GM21737 (cell line): Measurements from ENCODE around the gene EEF1A2.

Source experiments
- ATAC-seq: cut with Tn5 transposase; IDR thresholded peaks from one replicate; pipeline ENCODE4 v1.9.1; 2021; ENCODE audit warnings: mild to moderate bottlenecking, moderate library complexity; ENCODE audit not compliant: unreplicated experiment

Gene EEF1A2

DNA sequence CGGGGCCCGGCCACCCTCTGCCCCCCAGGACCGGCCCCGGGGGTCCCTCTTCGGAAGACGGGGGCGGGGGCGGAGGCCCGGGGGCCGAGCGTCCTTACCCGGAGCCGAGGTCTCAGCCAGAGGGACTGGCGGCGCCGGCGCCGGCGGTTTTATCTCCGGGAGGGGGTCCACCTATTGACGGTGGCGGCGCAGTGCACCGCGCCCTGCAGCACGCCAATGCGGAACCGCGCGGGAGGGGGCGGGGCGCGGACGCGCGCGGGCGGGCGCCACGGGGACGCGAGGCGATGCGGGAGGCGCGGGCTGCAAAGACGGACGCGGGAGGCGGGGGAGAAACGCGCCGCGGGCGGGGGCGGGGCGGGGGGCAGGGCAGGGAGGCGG is at the start of gene EEF1A2:
EEF1A2 (minus strand) TSS at position 124 of the 378 bp plus-strand sequence. CDS start 1,320 bp downstream, outside the sequence.
- no peak for ATAC-seq

DNA sequence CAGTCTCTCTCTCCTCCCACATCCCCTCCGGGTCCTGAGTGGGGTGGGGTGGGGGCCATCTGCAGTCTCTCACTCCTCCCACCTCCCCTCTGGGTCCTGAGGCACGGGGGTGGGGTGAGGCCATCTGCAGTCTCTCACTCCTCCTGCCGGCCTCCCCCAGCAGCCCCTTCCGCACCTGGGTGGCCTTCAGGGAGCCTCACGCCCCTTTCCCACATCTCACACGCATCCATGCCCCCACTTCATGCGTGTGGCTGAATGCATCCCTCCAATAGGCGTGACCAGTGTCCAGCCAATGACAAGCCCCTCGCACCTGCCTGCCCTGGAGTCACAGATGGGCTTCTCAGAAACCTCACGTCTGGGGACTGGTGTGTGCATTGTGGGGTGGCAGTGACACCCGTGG is 49.7 kb upstream of the EEF1A2 start:
- no peak for ATAC-seq

DNA sequence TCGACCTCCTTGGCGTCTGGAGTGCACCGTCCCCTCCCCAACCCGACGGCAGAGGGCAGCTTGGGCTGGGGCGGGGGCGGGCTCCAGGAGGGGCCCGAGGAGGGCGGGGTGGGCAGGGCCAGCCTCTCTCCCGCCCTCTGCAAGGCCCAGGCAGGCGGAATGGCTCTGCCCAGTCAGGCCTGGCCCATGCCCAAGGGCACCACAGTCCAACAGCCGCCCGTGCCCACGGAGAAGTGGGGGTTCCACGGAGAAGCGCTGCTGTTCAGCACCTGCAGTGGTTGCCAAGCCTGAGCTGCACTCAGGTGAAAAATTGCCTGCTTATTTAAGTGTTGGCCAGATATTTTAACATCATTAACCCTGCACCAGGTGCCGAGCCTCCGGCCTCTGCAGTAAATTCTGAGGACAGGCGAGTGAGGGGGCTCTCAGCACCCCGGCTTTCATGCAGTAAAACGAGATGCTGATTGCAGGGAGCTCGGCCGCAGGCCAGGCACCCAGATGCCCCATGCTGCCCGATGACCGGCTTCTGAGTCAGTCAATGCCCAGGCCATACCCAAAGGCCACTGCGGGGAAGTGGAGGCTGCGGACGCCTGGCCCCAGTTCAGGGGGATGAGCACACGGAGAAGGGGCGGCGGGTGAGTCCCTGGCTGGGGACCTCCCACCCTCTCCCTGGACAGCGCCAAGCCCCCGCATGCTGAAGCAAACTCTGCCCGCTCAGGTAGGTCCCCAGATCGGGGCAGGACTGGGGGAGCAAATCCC is 49.0 kb upstream of the EEF1A2 start, which contains the start of gene SRMS:
SRMS (minus strand) TSS at position 25 of the 756 bp plus-strand sequence. CDS start 286 bp downstream, outside the sequence.
- no peak for ATAC-seq

DNA sequence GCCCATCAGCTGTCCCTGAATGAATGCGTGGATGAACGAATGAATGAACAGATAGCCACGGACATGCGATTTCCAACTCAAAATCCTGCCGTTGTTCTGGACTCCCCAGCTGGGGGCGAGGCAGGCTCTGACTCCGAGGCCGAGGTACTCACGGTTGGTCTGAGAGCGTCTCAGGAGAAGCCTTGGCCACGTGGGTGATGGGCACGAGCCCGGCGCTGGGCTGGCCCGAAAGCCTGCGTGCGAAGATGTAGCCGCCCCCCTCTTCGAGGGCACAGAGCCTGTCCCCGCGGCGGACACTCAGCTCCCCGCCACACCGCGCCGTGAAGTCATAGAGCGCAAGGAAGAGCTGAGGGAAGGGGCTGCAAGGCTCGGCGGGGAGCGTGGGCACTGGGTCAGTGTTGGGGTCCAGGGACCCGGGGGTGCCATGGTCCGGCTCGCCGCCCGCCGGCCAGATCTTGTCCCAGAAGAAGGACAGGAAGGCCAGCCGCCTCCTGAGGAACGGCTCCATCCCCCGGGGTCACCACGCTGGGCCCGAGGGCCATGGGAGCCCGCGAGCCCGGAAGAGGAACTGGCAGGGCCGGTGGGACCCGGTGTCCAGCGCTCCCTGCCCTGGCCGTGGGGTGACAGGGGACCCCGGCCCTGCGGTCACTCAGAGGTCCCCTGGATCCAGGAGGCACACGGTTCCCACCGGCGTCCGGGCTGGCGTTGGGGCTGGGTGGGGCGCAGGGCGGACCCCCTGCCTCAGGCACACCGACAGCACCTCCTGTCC is 48.3 kb upstream of the EEF1A2 start:
- ATAC-seq = no peak

DNA sequence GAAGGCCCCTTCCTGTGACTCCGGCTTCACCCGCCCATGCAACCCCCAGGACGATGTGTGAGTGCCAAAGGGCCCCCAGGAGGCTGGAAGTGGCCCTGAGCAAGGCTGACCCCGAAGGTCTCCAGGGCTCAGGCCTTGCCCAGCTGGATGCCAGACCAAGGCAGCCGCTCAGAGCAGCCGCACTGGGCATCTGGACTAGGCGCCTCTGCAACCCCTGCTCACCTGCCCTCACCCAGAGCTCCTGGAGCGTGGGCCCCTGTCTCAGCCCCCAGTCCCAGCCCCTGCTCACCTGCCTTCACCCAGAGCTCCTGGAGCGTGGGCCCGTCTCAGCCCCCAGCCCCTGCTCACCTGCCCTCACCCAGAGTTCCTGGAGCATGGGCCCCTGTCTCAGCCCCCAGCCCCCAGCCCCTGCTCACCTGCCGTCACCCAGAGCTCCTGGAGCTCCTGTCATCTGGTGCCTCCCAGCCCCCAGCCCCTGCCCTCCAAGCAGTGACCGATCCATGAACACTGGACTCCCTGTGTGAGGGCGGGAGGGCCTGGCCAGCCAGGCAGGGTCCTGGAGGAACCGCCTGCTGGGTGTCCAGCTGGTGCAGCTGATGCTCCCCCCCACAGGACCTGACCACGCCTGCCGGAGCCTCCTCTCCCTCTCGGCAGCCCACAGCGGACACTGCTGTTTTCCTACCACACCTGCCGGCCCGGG is 47.5 kb upstream of the EEF1A2 start:
- no peak for ATAC-seq

DNA sequence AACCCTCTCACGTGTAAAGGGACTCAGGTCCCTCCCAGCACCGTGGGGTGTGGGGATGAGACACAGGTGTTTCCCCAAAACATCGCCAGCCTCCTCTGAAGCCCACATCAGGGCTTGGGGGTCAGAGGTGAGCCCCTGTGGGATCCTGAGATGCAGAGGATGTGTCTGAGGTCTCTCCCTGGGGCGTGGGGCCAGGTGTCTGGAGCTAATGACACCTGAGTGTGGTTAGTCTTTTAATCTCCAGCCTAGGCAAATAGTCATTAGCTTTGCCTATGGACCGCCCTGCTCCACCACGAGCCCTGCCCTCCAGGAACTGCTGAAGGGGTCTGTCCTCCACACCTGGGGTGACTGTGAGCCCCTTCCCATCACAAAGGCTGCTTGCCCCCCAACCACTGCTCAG is 46.9 kb upstream of the EEF1A2 start:
- ATAC-seq = no peak

DNA sequence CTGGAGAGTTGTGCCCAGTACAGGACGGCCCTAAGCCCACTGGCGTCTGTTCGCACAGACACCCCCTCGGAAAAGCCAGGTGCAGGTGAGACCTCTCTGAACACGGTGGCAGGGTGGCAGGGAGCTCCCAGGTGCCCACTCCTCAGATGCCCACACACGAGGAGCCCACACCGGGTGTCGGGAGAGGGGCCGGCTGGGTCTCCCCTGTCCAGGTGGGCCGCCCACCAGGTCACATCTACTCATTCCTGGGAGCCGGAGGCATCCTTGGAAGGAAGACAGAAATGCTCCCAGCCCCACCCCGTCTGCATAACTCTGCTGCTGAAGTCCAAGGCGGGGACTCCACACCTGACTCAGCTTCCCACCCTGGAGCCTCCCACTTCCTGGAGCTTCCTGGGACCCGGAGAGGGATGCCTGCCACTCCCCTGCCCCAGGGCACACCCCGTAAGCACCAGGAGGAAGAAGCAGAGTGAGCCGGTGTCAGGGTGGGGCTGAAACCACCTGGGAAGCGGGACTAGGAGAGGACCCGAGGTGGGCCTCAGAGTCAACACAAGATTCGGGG is 46.2 kb upstream of the EEF1A2 start:
- ATAC-seq = no peak

DNA sequence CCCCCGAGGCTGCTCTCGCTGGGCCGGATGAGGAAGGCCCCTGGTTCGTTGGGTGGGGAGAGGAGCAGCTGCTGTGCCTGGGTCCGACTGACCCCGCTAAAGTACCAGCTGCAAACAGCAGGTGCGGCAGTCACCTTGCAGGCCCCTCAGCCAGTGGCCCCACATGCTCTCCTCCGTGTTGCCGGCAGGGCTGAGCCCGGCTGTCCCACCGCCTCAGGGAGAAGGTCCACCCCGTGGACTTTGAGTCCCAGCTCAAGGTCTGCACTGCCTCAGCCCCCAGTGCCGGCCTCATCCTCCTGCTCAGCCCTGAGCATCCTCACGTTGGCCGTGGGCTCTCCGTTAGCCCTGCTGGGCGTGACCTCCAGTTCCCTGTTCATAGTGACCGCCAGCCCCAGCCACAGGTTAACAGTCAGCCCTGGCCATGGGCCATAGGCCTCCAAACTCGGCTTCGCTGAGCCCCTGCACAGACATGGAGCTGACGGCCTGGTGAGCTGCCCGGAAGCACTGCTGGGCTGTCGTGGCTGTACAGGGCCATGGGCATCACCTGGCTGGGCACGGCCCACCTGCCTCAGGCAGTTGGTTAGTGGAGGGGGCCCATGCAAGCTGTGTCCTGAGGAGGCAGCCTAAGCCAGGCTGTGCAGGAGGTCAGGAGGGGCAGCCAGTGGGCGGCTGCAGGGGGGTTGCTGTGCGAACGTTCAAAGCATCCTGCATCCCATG is 45.5 kb upstream of the EEF1A2 start:
- no peak for ATAC-seq

DNA sequence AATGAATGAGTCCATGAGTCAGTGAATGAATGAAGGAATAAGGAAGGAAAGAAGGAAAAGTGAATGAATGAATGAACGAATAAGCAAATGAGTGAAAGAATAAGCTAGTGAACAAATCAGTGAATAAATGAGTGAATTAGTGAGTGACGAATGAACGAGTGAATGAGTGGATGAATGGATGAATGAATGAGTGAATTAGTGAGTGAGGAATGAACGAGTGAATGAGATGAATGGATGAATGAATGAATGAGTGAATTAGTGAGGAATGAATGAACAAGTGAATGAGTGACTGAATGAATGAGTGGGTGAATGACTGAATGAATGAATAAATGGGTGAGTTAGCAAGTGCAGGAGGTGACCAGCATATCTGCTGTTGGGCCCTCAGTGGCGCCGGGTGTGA is 44.9 kb upstream of the EEF1A2 start:
- no peak for ATAC-seq

DNA sequence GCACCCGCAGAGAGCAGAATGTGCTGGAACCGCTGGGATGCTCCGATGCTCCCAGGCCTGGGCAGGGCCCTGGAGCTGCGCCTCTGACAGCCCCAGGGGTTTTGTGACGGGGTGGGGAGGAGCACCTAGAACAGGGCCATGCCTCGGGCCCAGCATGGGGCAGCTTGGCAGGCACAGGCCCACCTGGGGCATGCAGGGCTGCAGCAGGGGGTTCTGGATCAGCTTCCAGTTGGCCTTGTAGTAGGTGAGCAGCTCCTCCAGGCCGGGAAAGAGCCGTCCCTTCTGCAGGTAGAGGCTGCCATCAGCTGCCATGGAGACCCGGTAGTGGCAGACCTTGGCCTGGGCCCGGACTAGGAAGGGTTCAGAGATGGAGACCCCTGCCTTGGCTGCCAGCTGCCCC is 44.2 kb upstream of the EEF1A2 start:
- ATAC-seq = no peak

DNA sequence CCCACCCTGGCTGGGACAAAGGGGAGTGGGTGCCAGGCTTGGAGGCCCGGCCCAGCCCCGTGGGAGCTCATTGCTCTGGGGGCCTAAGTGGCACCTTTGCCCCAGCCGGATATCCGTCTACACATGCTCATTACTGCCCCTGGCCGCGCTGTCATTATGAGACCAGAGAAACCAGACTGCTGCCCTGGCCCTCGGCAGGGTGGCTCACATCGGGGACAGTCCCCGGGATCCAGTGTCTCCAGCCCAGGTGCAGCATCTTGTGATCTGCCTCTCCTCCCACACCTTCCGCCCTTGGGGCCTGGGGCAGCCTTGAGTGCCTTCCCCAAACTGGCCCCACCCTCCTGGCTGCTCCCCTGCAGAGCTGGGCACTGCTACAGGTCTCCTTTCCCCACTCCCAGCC is 43.8 kb upstream of the EEF1A2 start:
- ATAC-seq = no peak

DNA sequence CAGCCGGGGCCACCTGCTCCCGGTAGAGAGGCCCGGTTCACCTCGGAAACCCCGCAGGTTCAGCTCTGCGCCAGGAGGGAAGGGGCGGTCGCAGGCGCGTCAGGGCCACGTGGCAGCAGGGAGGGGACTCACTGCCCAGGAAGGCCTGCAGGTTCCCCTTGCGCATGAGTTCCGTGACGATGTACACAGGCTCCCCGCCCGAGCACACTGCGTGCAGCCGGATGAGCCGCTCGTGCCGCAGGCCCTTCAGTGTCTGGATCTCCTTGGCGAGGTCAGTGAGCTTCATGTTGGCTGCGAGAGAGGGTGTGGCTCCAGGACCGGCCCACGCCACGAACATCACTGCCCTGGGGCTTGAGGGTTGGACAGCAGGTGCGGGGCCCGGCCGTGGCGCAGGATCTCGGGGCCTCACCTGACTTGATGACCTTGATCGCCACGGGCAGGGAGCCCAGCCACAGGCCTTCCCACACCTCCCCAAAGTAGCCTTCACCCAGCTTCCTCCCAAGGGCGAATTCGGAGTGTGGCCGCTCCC is 43.2 kb upstream of the EEF1A2 start:
- no peak for ATAC-seq

DNA sequence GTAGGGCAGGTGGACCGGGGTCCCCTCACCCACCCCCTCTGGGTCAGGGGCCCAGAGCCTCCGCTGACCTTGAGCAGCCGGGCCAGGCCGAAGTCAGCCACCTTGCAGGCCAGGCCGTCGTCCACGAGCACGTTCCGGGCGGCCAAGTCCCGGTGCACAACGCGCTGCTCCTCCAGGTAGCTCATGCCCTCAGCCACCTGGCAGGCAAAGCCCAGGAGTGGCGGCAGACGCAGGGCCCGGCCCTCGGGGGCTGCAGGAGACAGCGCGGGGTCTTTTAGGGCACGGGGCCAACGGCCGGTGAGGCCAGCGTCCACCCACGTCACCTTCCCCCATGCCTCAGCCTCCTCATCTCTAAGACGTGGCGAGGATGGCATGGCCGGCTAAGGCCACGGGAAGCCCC is 42.5 kb upstream of the EEF1A2 start:
- no peak for ATAC-seq

DNA sequence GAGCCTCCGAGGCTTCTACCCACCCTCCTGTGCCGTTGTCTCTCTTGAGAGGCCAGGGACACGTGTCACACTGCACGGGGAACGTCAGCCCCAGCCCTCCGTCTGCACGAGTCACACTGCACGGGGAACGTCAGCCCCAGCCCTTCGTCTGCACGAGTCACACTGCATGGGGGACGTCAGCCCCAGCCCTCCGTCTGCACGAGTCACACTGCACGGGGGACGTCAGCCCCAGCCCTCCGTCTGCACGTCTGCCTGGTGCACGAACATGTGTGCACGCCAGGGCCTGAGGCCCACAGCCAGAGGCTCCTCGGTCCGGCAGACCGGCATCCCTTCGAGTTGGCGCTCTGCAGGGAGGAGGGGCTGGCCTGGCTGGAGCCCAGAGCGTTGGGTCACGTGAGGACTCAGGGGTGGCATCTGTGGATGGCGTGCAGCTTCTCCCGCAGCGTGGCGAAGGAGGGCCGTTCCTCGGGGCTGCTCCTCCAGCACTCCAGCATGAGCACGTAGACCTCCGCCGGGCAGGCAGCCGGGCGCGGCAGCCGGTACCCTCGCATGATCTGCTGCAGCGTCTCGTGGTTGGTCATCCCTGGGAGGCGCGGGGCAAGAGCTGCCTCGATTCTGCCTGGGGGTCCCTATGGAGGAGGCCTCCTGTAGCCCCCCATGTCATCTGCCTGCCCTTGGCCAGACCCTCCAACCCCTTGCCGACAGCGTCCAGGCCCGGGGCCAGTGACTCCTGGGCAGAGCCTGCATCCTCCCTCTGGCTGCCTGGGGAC is 41.7 kb upstream of the EEF1A2 start:
- no peak for ATAC-seq

DNA sequence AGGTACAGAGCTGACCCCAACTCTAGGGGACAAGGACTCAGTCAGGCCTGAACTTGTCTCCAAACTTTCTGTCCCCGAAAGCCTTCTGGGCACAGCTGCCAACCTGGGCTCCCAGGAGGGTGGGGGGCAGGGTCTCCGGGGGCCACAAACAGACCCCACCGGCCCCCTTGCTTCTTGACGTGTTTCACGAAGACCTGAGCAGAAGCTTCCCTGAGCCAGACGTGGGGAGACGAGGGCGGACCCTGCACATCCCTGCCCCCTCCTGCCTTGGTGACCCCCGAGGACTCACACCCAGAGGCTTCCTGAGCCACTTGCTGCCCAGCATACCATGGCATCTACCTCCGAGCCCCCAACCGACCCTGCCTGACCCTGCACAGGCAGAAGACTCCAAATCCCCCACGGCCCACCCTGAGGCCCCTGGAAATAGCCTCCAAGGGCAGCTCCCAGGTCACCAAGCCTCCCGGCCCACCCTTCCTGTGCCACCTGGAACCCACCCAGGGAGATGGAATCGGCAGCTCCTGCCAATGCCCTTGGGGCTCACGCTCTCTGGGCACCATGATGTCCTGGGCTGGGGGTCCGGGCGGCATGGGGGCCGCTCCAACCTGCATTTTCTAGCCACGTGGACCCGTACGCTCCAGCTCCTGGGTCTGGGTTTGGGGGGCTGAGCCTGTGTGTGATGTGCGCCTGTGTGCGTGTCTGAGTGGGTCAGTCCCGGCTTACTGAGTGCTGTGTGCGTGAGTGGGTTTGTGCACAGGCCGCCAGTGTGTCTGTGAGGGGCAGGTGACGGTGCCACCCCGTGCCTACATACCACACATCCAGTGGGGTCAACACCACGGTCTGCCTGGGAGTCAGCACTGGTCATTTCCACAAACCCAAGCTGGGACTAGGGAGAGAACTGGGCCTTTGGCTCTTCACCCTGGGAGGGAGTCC is 40.8 kb upstream of the EEF1A2 start:
- ATAC-seq = no peak

DNA sequence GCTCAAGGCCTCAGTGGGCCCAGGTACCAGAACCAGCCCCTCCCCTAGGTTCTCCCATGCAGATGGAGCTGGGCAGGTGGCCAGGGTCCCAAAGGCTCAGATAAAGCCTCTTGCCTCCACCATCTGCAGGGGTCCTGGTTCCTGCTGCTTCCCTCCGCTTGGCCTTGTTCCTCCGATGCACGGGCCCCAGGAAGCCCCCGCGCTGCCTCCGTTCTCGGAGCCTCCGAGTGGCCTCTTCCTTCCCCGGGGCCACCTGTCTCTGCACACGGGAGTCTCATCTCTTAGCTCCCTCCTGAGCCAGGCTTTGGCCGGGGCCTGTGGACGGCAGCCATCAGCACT is 40.2 kb upstream of the EEF1A2 start:
- ATAC-seq = no peak

DNA sequence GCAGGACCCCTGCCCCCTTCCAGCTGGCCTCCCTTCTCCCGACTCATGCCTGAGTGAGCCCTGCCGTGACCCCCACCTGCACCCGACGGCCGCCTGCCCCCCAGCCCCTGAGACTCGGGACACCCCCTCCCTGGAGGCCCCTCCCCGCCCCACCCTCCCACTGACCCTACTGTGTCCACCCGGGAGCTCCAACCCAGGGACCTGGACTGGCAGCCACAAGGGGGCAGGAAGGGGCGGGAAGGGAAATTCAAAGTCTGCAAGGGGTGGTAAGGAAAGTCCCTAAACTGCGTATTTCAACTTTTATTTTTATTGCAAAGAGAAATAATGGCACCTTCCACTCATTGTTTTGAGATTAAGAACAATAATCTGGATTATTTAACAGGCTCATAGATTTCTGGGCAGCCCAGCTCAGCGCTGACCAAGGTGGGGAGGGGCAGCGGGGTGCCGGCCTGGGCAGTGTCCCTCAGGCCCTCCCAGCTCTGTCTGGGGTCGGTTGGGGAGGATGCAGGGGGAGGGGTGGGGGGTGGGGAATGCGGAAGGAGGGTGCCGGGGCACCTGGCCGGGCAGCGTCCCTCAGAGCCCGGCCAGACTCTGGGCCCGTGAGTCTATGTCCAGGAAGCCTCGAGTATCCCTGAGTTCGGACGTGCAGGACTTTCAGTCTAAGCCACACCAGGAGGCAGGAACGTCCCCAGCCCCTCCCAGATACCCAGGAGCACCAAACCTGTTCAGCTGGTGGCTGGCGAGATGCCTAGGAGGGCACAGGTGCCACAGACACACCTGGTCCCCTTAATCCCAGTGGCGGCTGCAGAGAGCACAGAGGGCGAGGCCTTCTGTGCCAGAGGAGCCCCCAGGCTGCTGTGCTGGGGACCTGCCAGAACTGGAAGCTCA is 39.6 kb upstream of the EEF1A2 start:
- ATAC-seq = no peak
